Measurements from ENCODE around the gene UNKL.

GRCh38 chr16:1412847-1413246 lies 1.7 kb downstream of the UNKL start:
- TF ChIP-seq CTCF (conservative IDR thresholded peaks at IDR 0.05; ENCODE audit: low read depth, low read length) (no peak), EZH2 (IDR thresholded peaks at IDR 0.05; ENCODE audit: low read length, unreplicated experiment) (no peak)
